GM21447 (cell line): ENCODE data around the gene GAP43.
"Not testable (repeated sequence)": the region's sequence is repeated elsewhere in the genome, so short reads cannot be mapped to it uniquely, and the experiment has no call there.

Experiments used
- ATAC-seq: cut with Tn5 transposase; IDR thresholded peaks from one replicate; pipeline ENCODE4 v1.9.1; 2021; ENCODE audit not compliant: unreplicated experiment

GAP43 gene

DNA sequence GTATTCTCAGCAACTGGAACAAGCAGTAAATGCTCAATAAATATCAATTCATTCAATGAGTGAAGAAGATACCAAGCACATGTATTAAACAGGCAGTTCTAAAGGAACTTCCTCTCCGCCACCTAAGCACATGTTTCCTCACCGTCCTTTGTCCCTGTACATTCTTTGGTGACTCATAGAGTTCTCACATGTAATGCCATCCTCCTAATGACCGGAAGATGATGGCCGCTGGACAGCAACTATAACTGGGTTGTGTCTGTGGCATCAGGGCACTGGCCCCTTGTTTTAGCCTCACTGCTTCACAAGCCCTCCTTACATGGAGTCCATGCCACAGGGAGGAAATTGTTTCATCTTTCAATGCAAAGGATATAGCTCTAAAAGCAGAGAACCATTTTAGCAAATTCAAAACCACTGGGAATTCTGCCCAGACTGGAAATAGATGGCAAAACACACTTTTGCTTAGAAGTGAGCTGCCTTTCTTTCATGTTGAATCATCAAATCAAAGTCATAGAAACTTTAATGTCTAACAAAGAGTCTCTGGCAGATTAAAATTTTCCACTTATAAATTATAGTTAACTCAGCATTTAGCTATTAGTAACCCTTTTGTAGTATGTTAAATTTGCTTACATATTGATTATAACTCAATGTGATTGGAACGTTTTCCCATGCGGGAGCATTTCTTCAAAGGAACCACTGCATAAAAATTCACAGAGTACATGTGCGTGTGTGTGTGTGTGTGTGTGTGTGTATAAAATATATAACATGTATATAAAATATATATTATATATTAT, 74.1 kb downstream of the GAP43 start:
- no peak for ATAC-seq

DNA sequence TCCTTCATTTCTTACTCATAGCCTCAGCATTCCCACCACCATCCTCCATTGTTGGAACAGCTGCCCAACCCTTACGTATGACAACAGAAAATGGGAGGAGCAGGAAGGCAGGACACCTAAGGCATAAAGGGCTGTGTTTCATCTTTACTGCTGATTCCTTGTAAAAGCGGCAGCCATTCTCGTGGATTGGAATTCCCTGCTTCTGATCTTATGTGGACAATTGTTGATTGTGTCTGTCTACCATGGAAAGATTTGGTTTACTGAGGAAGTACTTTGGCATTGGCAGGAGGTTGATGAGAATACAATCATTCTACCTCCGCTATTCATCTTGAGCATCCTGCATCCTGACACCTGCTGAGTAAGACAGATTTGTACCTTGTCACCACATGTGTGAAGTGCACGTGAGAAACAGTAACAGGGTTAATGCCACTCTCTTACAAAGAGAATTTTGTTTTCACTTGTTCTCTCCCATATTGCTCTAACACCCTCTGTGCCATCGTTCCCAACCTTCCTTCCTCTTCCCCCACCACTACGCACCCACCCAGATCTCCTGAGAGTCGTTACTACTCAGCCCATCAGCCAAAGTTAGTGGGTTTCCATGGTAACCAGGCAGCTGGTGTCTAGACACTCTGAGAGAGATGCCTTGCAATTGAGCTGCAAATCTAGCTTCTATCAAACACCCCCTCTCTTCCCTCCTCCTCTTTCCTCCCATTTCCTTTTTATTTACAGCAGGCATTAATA, 75.7 kb downstream of the GAP43 start:
- no peak for ATAC-seq

DNA sequence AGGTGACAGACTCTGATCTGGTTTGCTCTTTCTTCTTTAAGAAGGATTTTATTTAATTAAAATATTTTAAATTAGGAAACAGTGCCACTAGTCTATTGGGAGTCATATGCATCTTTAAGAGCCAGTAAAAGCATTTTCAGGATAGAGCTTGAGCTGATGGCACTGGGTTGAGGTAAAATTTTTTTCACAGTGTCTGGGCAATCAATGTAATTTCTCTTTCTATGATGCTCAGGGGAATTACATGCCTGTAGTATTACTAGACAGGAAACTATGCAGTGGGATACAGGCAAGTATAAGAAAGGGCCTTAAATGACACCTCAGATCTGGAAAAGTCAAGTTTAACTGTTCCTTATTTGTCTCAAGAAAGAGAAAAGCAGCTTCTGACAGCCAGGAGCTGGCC, 76.4 kb downstream of the GAP43 start:
- no peak for ATAC-seq

DNA sequence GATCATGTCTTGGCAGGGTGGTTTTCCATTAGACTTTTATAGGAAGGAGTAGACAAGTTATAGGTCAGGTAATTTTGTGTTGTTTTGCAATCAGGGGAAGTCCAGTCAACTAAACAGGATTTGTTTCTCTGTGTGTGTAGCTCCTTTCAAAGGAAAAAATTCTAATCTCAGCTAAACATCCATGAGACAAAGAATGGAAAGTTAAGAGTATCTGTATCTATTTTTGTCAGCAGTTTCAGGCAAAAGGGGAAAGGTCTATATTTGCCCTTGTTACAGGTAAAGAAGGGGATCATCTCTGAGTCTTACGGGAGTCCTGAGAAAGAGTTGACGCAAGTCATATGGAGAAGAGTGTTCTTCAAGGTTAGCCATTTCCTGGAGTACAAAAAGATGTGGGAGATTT, 79.3 kb downstream of the GAP43 start:
- no peak for ATAC-seq

DNA sequence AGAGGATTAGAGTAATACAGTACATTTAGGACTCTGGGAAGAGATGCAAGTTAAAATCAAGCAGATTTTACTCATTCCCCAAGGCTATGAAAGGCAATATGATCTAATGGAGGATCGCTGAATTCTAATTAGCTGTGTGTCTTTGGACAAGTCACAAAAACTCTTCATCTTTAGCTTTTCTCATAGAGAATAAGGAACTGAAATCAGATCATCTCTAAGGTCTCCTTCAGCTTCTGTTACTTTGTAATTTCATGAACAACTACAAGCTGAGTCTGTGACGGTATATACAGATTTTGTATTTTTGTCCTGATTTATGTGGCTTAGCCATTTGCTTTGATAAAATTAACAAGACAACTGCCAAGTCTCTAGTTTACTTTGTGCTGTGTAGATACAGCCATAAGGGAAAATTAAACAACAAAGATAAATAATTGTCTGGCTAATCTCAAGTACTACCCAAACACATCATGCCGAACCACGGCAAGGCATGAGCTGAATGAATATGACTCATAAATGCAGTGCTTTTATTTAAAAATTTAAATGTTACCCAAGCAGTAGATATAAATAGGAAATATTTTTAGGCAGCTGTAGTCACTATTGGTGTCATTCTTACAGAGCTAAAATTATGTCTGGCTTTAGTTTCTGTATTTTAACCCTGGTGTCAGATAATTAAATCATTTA, 81.5 kb downstream of the GAP43 start:
- ATAC-seq = no peak

DNA sequence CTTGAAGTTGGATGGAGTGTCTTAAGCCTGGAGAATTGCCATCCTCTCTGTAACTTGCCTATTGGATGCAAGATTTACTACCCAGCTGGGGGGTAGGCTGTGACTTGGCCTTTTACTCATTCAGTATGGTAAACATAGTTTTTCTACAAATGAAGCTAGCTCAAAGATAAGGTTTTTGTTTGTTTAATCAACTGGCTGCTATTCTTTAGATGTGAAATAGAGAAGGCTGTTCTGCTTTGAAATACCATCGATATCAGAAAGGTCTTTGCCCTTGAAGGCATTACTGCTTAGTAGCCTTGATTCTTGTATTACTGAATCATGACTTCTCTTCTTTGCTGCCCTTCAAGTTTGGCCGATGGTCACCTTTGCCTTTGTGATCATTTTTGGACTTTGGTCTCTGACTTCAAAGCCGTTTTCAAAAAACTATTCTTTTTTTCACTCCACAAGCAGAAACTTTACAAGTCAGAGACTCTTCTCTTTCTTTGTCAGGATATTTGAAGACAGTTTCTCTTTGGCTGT, 83.1 kb downstream of the GAP43 start:
- ATAC-seq = no peak

DNA sequence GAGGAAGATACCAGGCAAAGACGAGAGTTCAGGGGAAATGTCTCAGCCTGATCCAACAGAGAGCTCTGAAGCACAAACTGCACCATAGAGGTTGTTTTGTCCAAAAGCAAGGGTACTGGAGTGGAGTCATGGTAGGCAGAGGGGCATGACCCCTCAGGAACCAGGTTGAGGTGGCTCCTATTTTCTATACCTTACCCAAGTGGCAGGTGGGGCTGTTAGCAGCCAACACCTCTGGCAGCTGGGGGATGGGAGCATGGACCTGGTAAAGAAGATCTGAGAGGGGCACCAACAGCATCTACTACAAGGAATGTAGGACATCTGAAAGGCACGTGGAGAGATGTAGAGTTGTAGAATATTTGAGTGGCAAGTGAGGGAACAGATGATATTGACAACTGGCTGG, 85.2 kb downstream of the GAP43 start:
- ATAC-seq = no peak

DNA sequence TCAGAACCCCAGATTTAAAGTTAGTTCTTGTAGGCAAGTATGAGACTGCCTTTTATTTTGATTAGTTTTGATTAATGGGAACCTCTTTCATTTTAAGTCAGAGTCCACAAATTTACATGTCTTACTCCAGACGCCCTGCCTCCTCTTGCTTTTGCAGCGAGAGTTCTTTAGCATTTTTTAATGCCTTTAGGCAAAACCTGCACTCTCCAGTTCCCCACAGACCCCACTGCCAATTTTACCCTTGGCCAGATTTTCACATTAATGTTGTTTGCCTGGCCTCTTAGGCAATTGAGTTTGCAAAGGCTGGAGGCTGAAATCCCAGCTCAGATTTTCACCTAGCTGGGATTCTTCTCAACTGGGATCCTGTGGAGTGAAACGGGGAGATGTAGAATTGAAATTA, 85.8 kb downstream of the GAP43 start:
- no peak for ATAC-seq

DNA sequence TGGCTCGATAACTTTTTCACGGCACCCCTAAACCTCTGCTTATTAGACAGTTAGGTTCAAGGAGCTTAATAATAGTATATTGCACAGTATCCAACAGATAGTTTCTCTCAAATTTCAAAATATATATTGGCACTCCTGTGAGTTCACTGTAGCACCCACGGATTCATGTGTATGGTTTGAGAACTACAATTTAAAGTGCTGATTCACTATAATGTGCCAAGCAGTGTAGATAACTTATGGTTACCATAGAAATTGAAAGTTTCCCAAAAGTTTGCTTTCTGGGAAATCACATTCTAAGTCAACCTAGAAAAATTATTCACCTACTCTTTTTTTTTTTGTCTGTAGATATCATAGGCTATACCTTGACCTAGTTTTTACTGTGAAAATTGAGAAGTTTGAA, 86.6 kb downstream of the GAP43 start:
- ATAC-seq = no peak

DNA sequence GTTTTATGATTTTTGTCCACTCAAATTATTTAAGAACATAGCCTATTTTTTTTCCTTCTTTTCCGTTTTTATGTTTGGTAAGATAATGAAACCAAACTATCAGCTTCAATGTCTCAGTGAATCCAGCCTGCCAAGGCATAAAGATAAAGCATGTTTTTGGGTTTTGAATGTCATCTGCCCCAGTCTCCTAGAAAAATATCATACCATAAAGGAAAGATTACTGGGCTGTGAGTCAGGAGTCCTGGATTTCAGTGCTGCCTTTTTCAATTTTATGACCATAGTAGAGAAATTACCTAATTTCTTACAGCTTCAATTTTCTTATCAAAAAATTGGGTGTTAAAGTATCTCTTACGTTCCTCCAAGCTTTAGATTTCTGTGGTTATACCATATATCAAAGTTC, 87.5 kb downstream of the GAP43 start:
- ATAC-seq = no peak

DNA sequence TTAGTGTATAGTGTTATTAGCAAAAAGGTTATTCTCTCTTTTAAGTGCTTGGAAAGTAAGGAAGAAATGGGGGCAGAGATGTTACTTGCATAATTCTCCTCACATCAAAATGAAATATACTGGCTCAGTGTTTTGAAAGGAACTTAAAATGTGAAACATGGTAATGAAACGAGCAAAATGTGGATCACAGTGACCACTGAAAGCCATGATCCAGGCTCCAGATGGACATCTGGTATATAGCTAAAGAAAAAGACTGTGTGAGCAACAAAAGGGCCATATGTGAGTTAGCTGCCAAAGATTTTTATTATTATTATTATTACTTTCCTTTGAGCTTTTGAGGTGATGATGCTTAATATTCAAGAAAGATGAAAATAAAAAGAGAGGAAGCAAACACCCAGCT, 89.6 kb downstream of the GAP43 start:
- ATAC-seq = no peak

DNA sequence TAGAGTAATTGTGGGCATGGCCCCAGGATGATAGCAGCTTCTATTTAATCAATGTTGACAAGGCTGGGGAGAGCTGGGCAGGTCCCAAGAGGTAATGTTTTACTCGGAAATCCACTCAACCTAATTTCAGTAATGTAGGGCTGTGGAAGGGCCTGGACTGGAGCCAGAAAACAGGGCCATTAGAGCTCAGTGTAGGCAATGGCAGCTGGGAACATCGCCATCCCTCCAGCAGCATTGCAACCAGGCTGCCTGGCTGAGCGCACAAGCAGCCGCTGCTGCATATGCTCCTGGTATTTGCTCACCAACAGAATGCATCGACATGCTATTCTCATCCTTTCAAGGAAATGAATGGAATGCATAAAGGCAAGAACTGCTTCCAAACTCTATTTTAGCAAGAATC, 90.0 kb downstream of the GAP43 start:
- ATAC-seq = no peak

DNA sequence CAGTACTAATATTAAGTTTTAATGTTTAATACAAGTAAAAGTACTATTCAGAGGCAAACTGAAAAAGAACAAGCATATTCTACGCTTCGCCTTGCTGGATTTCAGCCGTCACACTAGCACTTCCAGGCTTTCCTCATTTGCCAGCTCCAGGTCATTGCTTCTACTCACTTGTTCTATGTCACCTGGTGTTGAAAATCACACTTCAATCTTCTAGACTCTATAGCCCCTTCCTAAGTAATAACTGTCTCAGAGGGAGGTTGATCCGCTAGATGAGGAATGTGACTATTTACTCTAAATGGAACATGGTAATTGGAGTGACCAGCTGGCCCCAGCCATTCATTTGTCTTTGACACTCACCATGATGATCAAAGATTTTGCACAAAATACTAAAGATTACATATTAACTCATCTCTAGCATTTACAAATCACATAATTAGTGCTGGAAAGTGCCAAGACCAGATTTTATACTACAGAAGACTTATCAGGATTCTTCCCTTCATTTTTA, 92.0 kb downstream of the GAP43 start:
- no peak for ATAC-seq

DNA sequence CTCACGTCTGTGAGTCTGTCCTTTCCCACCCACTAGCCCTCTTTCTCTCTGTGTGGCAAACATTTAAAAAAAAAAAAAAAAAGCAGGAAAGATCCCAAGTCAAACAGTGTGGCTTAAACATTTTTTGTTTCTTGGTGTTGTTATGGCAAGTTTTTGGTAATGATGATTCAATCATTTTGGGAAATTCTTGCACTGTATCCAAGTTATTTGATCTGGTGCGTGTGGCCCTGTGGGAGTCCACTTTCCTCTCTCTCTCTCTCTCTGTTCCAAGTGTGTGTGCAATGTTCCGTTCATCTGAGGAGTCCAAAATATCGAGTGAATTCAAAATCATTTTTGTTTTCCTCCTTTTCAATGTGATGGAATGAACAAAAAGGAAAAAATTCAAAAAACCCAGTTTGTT, 97.7 kb downstream of the GAP43 start:
- no peak for ATAC-seq

DNA sequence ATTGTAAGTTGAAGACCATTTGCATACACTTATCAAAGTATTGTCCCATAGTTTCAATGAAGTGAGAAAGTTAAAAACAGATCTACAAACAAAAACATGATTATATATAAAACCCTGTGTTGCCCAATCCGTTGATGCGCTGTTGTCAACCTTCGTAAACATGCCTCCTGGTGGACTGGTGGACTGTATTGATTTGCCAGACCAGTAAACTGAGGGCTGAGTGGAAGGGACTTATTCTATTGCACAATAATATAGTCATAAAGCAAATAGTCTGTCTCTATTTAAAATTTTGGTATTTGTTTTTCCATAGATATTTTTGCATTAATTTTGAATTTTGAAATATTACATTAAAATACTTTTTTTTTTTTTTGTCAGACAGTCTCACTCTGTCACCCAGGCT, 102.5 kb downstream of the GAP43 start:
- ATAC-seq = no peak

DNA sequence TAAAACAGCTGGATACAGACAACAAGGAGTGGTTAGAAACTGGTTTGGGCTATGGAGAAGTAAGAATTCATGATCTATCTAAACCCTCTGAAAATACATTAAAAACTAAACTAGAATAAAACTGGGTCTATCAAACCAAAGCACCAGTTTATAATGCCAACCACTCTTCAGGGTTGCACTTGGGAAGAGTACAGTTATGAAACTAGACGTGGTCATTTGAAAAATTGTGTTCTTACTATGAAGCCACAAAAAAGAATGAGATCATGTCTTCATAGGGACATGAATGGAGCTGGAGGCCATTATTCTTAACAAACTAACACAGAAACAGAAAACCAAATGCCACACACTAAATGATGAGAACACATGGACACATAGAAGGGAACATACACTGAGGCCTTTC, 103.8 kb downstream of the GAP43 start:
- no peak for ATAC-seq

DNA sequence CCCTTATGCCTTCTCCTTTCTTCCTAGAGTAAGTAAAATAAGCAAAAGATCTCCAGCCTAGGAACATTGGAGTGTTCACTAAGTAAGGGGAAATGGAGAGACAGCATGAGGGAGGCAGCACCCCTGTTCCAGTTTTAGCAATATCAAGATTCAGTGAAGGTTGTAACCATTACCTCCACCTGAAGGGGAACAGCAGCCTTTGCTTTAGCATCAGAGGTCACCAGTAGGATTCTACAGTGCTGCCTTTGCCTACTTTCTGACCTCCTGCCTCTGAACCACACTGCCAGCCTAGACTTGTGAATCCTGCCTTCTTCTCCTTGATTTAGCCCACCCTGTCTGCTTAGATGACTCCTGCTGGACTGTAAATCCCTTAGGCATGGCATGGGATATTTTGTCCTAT, 104.7 kb downstream of the GAP43 start:
- ATAC-seq = no peak

DNA sequence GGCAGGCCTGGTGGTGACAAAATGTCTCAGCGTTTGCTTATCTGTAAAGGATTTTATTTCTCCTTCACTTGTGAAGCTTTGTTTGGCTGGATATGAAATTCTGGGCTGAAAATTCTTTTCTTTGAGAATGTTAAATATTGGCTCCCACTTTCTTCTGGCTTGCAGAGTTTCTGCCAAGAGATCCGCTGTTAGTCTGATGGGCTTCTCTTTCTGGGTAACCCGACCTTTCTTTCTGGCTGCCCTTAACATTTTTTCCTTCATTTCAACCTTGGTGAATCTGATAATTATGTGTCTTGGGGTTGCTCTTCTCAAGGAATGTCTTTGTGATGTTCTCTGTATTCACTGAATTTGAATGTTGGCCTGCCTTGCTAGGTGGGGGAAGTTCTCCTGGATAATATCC, 113.0 kb downstream of the GAP43 start:
- ATAC-seq = not testable (repeated sequence)

DNA sequence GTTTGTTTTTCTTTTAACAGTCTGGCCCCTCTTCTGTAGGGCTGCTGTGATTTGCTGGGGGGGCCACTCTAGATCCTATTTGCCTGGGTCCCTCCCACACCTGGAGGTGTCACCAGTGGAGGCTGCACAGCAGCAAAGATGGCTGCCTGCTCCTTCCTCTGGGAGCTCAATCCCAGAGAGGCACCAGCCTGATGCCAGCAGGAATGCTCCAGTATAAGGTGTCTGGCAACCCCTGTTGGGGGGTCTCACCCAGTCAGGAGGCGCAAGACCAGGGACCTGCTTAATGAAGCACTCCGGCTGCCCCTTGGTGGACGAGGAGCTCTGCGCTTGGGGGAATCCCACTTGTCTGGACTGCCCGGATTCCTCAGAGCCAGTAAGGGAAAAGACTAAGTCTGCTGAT, 118.3 kb downstream of the GAP43 start:
- ATAC-seq = no peak

DNA sequence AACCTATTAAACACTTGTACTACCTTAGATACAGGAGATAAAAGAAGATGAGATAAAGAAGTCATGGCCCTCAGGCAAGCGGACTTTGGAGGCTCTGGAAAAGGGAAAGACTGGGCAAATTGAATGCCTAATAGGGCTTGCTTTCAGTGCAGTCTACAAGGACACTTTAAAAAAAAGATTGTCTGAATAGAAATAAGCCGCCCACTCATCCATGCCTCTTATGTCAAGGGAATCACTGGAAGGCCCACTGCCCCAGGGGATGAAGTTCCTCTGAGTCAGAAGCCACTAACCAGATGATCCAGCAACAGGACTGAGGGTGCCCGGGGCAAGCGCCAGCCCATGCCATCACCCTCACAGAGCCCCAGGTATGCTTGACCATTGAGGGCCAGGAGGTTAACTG, 121.2 kb downstream of the GAP43 start:
- ATAC-seq = not testable (repeated sequence)

DNA sequence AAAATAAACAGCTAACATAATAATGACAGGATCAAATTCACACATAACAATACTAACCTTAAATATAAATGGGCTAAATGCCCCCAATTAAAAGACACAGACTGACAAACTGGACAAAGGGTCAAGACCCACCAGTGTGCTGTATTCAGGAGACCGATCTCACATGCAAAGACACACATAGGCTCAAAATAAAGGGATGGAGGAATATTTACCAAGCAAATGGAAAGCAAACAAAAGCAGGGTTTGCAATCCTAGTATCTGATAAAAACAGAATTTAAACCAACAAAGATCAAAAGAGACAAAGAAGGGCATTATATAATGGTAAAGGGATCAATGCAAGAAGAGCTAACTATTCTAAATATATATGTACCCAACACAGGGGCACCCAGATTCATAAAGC, 129.7 kb downstream of the GAP43 start:
- ATAC-seq = not testable (repeated sequence)
